Measurements from ENCODE around the gene IL23A. TPM values are rescaled to one million over a fixed set of nuclear protein-coding genes. Genes with fewer than 3 reads are reported as not detected.

IL23A gene
- total RNA-seq, 1 donor from 2014 or later = 0.42 TPM

DNA sequence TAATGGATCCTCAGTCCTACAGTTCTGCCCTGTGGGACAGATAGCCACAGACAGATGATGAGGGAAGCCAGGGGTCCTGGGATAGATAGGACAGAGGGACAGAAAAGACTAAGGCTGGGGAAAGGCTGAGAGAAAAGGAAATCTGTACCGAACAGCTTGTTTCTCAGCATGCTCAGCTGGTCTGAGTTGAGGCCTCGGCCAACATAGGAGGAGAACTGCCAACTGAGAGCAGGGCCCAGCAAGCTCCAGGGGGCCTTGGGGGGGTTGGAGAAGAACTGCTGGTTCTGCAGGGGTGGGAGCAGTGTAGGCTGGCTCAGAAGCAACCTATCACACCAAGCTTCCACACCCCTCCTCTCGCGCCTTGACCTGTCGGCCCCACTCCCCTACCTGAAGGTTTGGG, 10.1 kb downstream of the IL23A start:
- H3K27me3 Mint-ChIP-seq (ENCODE audit: unreplicated experiment) = no peaks in the 10 kb centered on the region
- no peaks in the 10 kb centered on the region for H3K36me3 Mint-ChIP-seq (ENCODE audit: unreplicated experiment)
- no peak for DNase-seq
- no peak overlapping the region for H3K27ac Mint-ChIP-seq (ENCODE audit: unreplicated experiment)
- H3K4me3 Mint-ChIP-seq (ENCODE audit: unreplicated experiment) = no peak overlapping the region
- no peaks in the 10 kb centered on the region for H3K9me3 Mint-ChIP-seq (ENCODE audit: unreplicated experiment)
- no peaks in the 10 kb centered on the region for H3K4me1 Mint-ChIP-seq (ENCODE audit: low read depth, unreplicated experiment)
- TF ChIP-seq, protein P1, sequence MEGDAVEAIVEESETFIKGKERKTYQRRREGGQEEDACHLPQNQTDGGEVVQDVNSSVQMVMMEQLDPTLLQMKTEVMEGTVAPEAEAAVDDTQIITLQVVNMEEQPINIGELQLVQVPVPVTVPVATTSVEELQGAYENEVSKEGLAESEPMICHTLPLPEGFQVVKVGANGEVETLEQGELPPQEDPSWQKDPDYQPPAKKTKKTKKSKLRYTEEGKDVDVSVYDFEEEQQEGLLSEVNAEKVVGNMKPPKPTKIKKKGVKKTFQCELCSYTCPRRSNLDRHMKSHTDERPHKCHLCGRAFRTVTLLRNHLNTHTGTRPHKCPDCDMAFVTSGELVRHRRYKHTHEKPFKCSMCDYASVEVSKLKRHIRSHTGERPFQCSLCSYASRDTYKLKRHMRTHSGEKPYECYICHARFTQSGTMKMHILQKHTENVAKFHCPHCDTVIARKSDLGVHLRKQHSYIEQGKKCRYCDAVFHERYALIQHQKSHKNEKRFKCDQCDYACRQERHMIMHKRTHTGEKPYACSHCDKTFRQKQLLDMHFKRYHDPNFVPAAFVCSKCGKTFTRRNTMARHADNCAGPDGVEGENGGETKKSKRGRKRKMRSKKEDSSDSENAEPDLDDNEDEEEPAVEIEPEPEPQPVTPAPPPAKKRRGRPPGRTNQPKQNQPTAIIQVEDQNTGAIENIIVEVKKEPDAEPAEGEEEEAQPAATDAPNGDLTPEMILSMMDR (IDR thresholded peaks at IDR 0.05; ENCODE audit: partially characterized antibody, unreplicated experiment) = no peak

DNA sequence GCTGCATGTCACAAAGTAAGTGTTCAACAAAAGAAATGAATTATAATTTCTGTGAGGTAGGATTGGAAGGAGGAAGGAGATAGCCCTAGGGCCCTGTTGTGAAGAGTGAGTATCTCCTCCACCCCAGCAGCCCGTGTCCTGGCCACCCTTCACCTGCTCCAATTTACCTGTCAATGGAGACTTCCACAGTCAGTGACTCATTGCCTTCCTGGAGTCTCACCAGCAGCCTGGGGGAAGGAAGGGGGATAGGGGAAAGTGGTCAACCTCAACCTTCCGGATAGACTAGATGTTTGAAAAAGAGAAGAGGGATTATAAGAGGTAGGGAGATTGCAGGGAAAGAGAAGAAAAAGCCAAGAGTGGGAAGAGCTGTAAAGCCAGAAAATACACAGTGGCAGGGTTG, 12.0 kb downstream of the IL23A start:
- no peaks in the 10 kb centered on the region for H3K36me3 Mint-ChIP-seq (ENCODE audit: unreplicated experiment)
- DNase-seq = no peak
- H3K27me3 Mint-ChIP-seq (ENCODE audit: unreplicated experiment) = no peaks in the 10 kb centered on the region
- TF ChIP-seq, protein P1 (IDR thresholded peaks at IDR 0.05; ENCODE audit: partially characterized antibody, unreplicated experiment) = no peak
- no peak overlapping the region for H3K27ac Mint-ChIP-seq (ENCODE audit: unreplicated experiment)
- H3K4me3 Mint-ChIP-seq (ENCODE audit: unreplicated experiment) = no peak overlapping the region
- no peaks in the 10 kb centered on the region for H3K9me3 Mint-ChIP-seq (ENCODE audit: unreplicated experiment)
- H3K4me1 Mint-ChIP-seq (ENCODE audit: low read depth, unreplicated experiment) = no peaks in the 10 kb centered on the region

- Mint-ChIP-seq H3K27ac (ENCODE audit: unreplicated experiment) (no peak overlapping the region), H3K4me1 (ENCODE audit: low read depth, unreplicated experiment) (no peaks in the 10 kb centered on the region), H3K4me3 (ENCODE audit: unreplicated experiment) (no peak overlapping the region), H3K36me3 (ENCODE audit: unreplicated experiment) (no peaks in the 10 kb centered on the region), H3K27me3 (ENCODE audit: unreplicated experiment) (no peaks in the 10 kb centered on the region), H3K9me3 (ENCODE audit: unreplicated experiment) (no peaks in the 10 kb centered on the region)
- DNase-seq = no peak
- TF ChIP-seq, protein P1 (IDR thresholded peaks at IDR 0.05; ENCODE audit: partially characterized antibody, unreplicated experiment) = no peak
These were observed 12.6 kb downstream of the IL23A start for GRCh38 chr12:56351325-56351724.

DNA sequence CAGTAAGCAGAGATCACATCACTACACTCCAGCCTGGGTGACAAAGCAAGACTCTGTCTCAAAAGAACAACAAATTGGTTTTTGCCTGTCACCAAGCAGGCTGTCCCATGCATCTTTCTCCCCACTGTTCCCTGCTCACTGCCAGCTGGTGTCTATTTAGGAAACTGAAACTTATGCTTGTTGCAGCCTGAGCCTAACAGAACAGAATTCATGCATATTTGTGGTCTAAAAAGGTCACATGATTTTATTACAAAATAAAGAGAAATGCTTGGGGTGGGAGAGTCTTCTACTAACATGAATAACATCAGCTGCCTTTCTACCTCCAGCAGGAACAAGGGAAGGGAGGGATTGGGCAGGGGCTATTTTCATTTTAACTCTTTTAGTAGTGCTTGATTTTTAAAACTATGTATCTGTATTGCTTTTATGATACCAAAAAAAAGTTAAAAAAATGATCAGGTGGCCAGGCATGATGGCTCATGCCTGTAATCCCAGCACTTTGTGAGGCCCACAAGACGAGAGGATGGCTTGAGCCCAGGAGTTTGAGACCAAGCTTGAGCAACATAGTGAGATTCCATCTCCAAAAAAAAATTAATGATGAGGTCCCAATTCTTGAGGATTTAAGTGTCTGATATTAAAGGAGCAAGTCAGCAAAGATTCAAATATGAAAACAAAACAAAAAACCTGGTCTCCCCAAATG, 20.3 kb downstream of the IL23A start:
- no peak for DNase-seq
- H3K36me3 Mint-ChIP-seq (ENCODE audit: unreplicated experiment) = no peaks in the 10 kb centered on the region
- peak overlapping the region; percentile 19 for H3K27ac Mint-ChIP-seq (ENCODE audit: unreplicated experiment)
- TF ChIP-seq, protein P1 (IDR thresholded peaks at IDR 0.05; ENCODE audit: partially characterized antibody, unreplicated experiment) = no peak
- H3K4me3 Mint-ChIP-seq (ENCODE audit: unreplicated experiment) = peak overlapping the region; percentile 87
- H3K9me3 Mint-ChIP-seq (ENCODE audit: unreplicated experiment) = peaks cover 4% of the 10 kb centered on the region
- H3K27me3 Mint-ChIP-seq (ENCODE audit: unreplicated experiment) = peaks cover 8% of the 10 kb centered on the region
- H3K4me1 Mint-ChIP-seq (ENCODE audit: low read depth, unreplicated experiment) = peaks cover 6% of the 10 kb centered on the region
